ENCODE data around the gene COMMD7.
"Not testable (repeated sequence)": the region's sequence is repeated elsewhere in the genome, so short reads cannot be mapped to it uniquely, and the experiment has no call there.

COMMD7 gene

DNA sequence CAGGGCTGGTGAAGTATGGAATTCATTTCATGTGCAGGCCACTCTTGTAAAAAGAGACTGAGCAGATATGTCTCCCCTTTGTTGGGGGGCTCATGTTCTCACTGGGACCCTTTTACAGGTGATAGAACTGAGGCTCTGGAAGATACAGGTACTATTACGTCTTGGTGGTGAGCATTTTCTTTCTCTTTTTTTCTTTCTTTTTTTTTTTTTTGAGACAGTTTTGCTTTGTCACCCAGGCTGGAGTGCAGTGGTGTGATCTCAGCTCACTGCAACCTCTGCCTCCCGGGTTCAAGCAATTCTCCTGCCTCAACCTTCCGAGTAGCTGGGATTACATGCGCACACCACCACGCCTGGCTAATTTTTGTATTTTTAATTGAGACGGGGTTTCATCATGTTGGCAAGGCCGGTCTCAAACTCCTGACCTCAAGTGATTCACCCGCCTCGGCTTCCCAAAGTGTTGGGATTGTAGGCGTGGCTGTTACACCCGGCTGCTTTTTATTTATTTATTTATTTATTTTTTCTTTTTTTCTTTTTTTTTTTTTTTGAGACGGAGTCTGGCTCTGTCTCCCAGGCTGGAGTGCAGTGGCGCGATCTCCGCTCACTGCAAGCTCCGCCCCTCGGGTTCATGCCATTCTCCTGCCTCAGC, 22.1 kb upstream of the COMMD7 start:
- not testable (repeated sequence) for DNase-seq

DNA sequence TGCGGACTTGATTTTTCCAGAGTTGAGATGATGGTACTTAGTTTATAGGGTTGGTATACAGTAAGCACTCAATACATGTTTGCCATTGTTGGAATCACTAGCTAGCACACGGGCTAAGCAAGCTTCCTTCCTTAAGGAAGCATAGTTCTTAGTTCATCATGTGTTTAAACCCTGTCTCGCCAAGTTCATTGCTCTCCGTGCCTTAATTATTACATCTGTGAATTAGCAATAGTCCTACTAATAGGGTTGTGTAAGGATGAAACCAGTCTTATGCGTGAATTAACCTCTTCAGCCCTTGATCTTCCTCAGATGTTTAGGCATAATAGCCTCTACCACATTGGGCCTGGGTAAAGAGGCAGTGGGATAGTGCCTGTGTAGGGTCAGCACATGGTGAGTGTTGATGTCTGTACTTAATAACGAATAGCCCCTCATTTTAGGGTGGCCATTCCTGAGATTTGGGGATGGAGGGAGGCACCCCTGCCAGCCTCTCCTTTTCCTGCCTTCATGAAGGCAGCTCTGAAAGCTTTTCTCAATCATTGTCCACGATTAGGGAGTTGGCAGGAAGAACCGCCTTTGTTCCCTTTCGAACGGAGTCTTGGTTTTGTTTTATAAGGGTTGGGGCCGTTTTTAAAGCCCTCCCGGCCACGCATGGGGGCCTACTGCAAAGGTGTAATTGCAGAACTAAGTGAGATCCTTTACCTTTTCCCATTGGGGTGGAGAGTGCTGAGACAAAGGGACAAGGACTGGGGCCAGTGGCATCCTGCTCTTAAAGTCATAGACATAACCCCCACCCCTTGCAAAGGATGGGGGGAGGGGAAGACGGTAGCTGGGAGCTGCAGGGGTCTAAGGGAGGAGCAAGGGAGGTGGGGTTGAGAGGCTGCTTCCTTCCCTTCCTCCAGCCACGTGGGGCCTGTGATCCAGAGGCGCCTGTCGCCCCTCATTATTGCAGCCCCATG, 21.0 kb upstream of the COMMD7 start:
- no peak for DNase-seq

DNA sequence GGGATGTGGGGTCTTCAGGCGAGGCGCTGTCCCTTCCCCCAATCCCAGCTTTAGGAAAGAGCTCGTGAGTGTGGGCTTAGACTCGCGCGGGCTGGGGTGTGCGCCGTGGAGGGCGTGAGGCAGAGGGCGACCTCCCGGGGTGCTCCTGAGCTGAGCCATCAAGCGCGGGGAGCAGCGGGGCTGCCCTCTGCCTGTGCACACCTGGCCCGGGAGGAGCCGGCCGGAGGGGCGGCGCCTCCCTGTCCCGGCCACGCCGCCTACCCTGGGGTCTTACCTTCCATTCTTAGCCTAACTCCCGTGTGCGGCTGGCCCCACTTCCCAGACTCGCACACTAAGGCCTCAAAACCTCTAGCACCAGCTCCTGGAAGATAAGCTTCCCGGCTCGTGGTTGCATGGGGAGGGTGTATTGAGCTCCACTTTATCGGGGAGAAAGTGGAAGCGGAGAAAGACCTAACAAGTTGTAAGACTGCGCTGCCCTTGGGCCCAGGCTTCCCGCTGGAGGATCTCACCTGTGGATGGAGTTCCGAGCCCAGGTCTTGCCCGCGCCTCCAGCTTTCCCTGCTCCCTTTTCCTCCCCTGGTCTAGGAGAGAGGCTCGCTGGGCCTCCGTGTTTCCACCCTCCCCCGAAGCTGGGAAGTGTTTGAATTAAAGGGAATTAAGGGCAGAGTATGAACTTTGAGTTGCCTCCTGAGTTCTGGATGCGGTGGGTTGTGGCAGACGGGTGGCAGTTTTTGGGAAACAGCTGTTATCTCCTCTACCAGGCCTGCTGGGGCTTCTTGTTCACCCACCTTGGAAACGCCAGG, 20.1 kb upstream of the COMMD7 start:
- DNase-seq, result no peak

DNA sequence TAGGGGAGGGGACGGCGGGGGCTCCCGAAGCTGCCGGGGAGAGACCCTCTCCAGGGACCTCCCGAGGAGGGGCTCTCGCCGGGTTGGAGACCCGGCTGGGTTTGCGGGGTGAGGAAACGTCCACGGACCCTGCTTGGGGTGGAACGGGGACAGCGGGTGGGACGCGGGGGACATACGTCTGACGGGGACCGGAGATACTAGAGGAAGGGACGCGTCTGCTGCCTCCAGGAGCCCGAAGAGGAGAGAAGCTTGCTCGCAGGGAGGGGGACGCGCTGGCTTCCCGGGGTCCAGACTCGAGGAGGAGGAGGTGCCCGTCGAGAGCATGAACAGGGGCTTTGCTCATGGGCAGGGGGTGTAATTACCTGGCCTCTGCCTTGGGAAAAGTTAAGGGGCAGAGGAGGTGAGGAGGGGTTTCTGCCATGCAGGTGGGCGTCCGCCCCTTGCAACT, 19.5 kb upstream of the COMMD7 start:
- no peak for DNase-seq

DNA sequence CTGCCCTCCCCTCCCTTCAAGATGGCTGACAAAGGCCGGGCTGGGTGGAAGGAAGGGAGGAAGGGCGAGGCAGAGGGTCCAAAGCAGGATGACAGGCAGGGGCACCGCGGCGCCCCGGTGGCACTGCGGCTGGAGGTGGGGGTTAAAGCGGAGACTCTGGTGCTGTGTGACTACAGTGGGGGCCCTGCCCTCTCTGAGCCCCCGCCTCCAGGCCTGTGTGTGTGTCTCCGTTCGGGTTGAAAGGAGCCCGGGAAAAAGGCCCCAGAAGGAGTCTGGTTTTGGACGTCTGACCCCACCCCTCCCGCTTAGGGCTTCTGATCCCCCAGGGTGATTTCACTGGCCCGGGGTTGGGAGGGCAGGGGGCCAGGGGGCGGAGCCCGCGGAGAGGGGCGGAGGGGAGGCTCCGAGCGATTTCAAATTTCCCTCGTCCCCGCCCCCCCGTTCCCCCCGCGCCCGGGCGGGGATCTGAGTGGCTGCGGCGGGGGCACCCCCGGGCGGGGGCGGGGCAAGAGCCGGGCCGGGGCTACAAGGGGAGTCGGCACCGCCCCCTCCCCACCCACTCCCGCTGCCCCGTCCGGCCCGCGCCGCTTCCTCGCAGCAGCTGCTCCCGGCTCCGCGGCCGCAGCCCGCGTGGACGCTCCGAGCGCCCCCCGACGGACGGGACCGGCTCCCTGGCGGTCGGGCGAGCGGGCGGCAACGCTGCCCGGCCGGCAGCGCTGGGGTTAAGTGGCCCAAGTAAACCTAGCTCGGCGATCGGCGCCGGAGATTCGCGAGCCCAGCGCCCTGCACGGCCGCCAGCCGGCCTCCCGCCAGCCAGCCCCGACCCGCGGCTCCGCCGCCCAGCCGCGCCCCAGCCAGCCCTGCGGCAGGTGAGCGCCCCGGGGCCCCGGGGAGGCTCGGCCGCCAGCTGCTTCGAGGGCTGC, 18.8 kb upstream of the COMMD7 start, which contains the start of gene DNMT3B:
DNMT3B (plus strand) TSS at position 555 of the 923 bp plus-strand sequence. CDS start 17,939 bp downstream, outside the sequence.
- DNase-seq, result peak; percentile 78

DNA sequence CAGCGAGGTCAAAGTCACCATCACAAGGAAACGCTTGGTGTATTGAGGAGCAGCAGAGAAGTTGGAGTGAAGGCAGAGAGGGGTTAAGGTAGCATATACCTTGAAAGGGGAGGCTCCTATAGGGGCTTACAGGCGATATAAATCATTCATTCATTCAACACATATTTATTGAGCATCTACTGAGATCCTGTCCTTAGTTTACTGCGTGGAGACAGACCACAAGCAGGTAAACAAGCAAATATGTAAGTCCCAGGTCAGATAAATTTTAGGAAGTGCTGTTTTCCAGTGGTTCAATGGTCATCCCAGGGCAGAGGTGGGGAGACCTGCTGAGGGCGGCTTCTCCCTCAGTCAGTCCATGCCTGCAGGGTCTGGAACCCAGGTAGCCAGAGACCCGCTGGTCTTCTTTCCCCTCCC, 18.2 kb upstream of the COMMD7 start:
- DNase-seq, result no peak

DNA sequence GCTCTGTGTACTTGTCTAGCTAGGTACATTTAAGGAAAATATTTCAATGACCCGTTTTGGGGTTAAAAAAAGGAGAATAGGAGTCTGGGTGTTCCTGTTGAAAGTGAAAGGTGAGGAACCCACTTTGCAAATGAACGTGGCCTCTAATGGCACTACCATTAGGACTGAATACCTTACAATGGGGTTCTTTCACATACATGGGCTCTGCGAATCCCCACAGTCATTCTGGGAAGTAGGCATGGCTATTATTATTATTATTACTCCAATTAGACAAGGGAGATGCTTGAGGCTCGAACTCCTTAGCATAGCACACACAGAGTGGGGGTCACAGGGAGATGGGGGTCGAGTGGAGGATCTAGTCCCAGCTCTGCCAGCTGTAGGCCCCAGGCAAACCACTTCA, 12.9 kb upstream of the COMMD7 start:
- no peak for DNase-seq

DNA sequence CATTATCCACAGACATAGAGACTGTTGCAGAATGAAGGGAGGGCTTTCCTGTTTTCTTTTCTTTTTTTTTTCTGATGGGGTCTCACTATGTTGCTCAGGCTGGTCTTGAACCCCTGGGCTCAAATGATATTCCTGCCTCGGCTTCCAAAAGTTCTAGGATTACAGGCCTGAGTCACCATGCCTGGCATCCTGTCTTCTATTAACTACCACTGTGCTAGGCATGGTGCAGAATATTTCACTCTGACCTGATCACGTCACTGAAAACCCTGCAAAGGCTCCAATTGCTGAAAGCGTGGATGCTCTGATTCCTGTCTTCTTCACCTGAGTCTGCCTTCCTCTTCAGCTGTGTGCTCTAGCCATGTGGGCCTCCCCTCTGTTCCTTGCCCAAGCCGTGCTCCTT, 10.5 kb upstream of the COMMD7 start:
- no peak for DNase-seq

DNA sequence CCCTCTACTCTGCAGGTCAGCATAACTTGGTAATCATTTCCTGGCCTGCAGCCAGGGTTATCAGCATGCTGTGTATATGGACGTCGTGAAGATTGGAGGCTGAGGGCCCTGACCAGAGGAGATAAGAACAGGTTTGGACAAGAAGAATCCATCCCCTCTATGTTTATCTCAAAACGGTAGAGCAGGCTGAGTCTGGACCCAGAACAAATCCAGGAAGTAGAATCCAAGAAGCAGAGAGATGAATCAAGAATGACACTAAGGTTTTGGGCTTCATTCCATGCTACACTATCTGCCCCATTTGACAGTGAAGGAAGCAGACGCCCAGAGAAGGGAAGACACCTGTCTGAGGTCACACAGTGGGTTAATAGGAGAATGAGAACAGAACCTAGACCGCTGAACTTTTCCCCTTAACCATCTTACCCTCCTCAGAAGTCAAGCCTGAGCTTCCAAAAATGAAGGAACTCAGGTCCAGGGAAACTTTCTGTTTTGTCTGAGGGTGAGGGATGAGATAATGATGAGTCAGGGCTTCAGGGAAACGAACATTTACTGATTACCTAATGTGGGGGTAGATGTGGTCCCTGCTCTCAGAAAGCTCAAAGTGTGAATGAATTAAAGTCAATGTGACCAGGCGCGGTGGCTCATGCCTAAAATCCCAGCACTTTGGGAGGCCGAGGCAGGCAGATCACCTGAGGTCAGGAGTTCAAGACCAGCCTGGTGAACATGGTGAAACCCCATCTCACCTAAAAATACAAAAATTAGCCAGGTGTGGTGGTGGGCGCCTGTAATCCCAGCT, 9.4 kb upstream of the COMMD7 start:
- DNase-seq, result no peak

DNA sequence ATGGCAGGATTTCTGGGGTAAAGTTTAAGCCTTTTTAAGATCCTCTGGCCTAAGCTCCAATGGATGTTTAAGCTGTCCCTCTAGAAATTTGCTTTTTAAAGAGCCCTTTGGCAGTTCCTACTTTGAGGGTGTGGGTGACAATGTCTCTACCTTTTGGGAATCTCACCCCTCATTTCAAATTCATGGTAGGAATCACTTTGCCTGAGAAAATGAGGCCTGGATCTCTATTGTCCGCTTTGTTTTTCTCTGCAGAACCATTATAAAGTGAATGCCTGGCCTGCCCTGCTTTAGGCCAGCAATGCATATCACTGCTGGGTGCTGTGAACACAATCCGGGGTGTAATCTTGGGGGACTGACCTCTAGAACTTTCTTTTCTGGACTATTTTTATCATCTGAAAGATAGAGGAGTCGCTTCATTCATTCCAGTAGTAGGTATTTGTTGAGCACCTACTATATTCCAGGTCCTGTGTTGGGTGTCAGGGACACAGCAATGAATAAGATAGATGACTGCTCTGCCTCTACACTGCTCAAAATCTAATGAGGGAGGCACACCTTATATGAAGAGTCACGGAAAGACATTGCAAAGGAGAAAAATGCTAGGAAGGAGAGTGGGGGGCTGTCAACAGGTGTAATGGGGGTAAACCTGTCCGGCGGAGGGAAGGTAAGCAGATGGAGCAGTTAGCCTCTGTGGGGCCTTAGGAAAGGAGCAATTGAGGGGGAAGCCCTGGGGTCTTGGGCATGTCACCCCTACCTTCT, 8.6 kb upstream of the COMMD7 start:
- DNase-seq, result no peak

DNA sequence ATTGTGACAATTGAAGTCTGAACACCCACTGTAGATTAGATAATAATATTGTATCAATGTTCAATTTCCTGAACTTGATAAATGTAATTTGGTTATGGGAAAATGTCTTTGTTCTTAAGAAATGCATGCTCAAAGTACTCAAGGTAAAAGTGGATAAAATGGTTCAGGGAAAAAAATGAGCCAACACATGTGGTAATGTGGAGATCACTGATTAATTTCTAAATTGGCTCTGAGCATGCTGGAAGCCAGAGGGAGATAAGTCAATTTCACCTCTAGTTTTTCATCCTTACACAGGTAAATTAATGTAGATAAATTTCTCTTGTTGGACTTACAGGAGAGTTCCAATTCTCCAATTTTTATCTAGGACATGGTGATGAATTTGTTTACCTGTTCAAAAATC, 8.0 kb upstream of the COMMD7 start:
- DNase-seq, result no peak

DNA sequence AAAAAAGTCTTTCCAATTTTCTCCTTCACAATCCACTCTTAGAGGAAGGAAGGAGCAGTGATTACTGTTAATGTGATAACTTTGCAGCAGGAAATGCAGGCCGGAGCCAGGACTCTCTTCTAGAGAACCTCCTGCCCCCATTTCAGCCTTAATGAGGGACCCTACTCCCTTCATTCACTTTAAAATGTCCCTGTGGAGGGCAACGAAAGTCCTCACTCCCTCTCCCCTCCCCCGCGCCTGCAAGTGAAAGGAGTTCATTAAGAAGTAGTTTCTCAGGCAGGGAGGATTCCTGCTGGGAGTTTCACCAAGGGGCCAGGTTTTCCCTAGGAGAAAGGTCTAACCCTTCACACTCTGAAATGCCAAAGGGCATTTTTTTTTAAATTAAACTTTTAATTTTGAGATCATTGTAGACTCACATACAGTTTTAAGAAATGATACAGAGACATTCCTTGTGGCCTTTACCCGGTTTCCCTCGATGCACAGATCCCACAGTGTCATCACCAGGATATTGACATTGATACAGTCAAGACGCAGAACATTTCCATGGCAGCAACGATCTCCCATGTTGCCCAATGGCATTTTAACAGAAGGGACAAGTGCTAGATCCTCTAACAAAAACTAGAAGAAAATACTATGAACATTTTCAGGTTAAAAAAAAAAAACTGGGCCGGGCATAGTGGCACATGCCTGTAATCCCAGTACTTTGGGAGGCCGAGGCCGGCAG, 6.8 kb upstream of the COMMD7 start:
- DNase-seq, result no peak

DNA sequence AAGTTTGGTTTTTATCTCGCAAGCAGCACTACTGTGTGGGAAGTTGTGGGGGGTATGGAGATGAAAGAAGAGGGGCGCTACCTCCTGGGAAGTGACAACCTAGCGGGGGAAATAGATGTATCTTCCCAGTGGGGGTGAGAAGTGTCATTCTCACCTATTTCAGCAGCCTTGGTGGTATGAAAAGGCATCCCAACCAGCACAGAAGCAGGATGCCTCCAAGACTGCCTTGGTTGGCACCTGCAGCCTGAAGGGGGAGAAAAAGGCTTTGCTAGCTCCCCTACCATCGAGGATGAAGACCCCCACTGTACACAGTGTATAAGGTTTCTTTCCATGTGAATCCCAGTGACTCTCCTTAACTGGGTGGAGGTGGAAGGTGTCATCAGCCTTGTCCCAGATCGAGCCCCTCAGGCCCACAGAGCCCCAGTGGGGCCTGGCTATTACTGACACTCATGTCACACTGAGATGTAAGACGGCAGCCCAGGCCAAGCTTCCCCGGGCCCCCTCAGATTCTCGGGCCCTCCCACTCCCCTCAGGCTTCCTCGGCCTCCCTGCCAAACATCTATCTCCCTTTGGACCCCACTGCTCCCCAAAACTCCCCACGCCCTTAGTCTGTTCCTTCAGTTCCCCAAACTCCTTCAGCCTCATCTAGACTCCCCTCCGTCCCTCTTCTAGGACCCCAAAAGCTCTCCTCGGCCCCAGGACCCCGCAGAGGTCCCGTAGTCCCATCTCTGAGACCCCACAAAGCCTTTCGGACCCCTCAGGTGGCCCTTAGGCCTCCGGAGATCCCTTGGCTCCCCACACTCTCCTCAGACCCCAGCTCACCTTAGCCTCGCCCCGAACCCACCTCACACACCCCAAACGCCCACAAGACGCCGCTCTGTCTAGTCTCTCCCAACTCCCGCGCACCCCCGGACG, 688 bp downstream of the COMMD7 start:
- DNase-seq, result peak; percentile 20

DNA sequence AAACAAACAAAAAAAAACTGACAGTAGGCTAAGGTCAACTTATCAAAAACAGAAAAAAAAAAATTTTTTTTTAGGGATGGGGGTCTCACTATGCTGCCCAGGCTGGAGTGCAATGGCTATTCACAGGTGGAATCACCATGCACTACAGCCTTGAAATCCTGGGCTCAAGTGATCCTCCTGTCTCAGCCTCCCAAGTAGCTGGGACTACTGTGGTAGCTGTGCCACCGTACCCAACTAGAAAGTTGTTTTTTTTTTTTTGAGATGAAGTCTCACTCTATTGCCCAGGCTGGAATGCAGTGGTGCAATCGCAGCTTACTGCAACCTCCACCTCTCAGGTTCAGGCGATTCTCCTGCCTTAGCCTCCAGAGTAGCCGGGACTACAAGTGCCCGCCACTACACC, 2.1 kb downstream of the COMMD7 start:
- DNase-seq, result no peak

DNA sequence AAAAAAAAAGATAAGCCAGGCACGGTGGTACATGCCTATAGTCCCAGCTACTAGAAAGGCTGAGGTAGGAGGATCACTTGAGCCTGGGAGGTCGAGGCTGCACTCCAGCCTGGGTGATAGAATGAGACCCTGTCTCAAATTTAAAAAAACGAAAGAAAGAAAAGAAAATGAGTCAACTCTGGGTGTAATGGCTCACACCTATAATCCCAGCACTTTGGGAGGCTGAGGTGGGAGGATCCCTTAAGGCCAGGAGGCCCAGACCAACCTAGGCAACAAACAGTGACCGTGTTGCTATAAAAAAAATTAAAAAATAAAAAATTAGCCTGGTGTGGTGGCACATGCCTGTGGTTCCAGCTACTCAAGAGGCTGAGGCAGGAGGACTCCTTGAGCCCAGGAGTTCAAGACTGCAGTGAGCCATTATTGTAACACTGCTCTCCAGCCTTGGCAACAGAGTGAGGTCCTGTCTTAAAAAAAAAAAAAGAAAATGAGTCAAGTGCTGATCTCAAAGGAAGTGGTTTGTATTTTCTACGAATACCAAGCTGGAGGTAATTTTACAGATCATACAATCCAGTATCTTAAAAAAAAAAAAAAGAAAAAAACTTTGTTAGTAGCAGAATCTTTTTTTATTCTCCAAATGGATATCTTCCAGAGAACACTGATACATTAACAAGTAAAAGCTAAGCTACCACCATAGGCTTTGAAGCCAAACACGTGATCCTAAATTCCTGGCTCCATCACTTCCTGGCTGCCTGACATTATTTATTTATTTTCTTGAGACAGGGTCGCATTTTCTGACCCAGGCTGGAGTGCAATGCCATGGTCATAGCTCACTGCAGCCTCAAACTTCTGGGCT, 5.7 kb downstream of the COMMD7 start:
- DNase-seq, result peak; percentile 62

DNA sequence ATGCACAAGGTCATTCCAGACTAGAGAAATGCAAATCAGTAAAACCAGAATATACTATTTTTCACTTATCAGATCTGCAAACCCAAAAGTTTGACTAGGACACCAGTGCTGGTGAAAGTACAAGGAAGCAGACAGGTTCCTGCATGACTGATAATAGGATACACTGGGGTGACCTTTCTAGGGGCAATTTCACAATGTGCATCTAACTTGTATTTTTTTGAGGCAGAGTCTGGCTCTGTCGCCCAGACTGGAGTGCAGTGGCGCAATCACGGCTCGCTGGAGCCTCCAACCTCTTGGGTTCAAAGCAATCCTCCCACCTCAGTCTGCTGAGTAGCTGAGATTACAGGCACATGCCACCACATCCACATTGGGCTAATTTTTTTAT, 11.4 kb downstream of the COMMD7 start:
- no peak for DNase-seq

DNA sequence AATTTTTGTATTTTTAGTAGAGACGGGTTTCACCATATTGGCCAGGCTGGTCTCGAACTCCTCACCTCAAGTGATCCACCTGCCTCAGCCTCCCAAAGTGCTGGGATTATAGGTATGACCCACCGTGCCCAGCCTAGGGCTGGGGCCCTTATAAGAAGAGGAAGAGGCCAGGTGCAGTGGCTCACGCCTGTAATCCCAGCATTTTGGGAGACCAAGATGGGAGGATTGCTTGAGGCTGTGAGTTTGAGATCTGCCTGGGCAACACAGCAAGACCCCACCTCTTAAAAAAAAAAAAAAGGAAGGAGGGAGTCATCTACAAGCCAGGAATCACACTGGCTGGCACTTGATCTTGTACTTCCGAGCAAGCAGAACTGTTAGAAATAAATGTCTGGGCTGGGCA, 13.9 kb downstream of the COMMD7 start:
- DNase-seq, result not testable (repeated sequence)

DNA sequence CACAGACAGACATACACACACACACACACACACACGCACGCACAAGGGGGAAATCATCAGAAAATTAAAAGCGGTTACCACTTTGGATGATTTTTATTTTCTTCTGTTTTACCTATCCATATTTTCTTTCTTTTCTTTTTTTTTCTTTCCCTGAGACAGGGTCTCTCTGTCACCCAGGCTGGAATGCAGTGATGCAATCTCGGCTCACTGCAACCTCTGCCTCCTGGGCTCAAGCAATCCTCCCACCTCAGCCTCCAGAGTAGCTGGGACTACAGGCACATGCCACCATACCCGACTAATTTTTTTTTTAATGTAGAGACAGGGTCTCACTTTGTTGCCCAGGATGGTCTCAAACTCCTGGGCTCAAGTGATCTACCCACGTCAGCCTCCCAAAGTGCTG, 14.8 kb downstream of the COMMD7 start:
- not testable (repeated sequence) for DNase-seq
